Renal cortical epithelial cell (primary cell): ENCODE data around the gene SEMA5B. TPM values are rescaled to one million over a fixed set of nuclear protein-coding genes. Genes with fewer than 3 reads are reported as not detected.

Experiments used
- DNase-seq: peaks from one replicate; pipeline ENCODE4 v3.0.0-alpha.2; 2011; ENCODE audit warnings: low read depth
- total RNA-seq: library from RNA; depleted of rRNA; stranded (reverse); fragments of >200 nt; gene quantifications from 2 replicates; pipeline ENCODE4 v1.2.3, GENCODE V29; 2014

The SEMA5B gene
- total RNA-seq, 1 donor from 2014 or later, result 3.6 TPM

DNA sequence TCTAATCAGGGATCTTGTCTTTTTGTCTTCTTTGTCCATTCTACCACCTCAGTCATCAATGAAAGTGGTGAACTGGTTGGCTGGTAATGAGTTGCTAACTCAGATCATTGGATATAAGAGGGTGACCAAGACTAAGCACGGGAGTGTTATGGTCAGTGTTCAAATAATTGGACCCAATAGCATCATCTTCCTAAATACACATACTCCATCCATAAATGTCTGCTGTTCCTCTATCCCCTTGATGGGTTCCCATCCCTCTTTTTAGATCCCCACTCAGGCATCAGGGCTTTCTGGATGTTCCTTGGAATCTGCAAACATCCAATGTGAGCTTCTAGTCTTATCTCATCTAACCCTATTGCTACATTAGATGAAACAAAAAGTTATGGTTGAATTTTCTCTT is 3.5 kb downstream of the SEMA5B start:
- DNase-seq, result no peak

DNA sequence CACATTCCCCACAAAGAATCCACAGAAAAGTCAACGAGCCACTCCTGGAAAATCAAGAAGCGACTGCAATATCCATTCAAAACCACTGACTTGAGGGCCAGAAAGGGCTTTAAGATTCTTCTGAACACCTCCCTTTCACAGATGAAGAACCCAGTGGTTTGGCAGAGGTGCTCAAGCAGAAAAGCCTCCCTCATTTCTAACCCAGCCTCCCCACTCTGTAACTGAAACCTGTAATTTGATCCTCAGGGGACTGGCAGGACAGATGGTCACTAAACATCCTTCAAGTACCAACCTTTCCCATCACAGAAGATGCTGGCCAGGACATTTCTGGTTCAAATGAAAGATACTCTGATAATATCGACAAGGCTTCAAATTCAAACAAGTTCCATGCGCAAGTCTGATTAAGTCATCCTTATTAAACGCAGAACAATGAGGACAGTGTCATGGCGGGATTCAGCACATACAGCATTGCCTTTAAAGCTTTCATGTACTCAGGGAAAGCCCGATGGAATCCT is 5.5 kb downstream of the SEMA5B start:
- DNase-seq, result no peak

DNA sequence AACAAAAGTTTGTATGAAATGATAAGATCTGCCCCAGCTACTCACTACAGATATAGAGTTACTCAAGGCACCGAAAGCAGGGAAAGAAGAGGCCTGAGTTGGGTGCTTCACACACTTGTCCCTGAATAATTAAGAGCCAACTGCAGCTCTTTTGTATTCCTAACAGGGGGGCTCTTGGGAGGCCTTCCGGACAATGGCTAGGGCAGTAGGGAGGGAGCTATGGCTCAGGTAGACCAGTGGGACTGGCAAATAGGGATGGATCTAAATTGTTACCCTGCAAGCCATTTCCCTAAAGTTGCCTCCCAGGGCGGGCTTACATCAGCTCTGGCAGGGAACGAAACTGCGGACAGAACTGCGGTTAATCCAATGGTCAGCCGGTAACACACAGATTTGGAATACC is 6.2 kb downstream of the SEMA5B start:
- DNase-seq, result no peak

DNA sequence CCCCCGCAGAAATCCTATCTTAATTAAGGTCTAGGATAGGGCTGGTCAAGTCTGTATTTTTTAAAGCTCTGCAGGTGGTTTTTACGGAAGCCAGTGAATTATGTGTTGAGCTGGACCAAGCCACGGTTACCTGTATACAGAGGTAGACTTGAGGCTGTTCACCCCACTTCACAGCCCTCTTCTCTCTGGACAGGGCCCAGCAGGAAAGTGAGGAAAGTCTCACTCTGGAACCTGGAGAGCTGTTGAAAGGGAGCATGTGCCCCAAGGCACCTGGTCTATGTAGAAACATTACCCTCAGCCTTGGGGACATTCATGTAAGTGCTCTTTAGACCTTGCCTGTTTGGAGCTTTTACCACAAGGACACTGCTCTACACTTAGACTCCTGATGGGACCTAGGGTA is 6.9 kb downstream of the SEMA5B start:
- DNase-seq, result no peak

DNA sequence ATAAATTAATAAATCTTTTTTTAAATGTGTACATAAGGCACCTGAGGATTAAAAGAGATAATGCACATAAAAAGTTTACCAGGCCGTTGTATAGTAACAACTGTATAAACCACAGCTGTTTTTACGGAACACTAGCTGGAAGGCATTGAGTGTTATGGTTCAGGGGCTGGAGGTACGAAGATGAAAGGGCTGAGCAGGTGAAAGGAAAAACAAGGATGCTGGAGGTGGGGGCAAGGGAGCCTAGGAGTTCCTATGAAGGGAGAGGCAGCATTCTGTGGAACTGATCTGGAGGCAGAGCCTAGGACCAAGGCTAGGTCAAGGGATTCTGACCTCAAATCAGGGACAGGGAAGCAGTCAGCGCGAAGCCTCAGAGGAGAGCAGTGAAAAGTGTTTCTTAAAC is 8.0 kb downstream of the SEMA5B start:
- DNase-seq, result no peak

DNA sequence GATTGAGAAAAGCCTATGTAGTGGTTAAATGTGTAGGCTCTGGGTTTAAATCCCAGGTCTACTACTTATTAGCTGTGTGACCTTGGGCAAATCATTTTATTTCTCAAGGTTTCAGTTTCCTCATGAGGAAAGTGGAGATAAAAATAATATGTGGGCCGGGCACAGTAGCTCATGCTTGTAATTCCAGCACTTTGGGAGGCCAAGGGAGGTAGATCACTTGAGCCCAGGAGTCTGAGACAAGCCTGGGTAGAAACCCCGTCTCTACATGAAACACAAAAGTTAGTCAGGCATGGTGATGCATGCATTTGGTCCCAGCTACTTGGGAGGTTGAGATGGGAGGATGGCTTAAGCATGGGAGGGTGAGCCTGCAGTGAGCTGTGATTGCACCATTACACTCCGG is 8.4 kb downstream of the SEMA5B start:
- no peak for DNase-seq

DNA sequence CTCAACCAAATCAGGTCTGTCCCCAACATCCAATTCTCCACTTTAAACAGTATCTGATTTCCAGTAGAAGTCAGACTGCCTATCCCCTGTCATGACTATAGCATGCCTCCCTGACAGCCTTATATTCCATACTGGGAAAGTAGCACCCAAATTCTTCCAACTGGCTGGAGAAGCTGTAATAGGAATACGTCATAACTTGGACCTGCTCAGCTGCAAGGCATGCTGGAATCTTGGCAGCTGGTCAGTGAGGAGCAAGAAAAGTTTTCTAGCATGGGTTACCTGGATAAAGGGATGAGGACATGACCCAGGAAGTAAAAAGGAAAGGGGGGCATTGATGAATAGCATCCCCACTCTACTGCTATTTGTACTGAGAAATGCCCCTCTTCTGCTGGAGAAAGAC is 8.9 kb downstream of the SEMA5B start:
- DNase-seq, result no peak

DNA sequence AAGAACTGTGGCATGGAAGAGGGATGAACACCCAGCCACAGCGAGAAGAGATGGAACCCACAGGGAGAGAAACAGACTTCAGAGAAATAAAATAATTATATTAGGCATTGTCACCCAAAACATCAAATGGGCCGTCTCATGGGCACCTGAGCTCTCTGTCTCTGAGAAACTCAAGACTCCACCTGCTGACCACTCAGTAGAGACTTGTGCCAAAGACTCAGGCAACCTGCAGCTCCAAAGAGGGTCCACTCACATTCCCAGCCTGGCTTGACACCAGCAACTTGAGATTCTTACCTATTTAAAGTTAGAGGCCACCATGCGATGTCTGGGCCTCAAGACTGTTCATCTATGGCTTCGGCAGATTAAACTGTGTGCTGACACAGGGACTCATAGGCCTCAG is 12.0 kb downstream of the SEMA5B start:
- DNase-seq, result no peak

DNA sequence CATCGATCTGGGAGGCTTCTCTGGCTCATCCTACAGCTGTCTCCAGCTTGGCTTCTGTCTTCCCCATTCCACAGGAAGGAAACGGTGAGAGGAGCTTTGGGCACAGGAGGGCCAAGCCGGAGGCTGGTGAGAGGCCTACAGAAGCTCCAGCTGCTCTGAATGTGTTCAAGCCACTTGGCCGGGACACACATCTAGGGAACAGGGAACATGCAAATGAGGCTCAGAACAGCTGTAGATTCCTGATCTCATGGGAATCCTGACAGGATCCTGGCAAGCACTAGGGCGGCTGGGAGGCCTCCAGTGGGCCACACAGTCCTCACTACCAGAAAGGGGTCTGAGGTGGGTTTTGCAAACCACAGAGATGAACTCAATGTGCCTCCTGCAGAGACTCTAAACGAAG is 13.7 kb downstream of the SEMA5B start:
- no peak for DNase-seq

DNA sequence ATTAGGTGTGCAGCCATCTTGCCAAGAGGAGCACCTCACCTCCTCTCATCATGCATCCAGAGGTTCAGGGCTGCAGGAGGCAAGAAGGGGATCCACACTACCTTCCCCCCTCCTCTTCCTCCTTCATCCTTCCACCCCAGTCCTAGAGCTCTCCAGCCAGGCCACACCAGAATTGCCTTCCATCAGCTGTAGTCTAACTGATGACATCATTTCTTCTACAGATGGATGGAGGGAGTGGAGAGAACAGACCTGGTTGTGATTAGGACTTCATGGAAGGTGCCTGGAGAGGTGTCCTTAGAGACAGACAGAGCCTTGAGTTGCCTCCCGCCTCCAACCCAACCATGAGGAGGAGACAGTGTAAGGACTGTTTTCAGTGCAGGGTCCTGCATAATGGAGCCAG is 14.9 kb downstream of the SEMA5B start:
- DNase-seq, result no peak

DNA sequence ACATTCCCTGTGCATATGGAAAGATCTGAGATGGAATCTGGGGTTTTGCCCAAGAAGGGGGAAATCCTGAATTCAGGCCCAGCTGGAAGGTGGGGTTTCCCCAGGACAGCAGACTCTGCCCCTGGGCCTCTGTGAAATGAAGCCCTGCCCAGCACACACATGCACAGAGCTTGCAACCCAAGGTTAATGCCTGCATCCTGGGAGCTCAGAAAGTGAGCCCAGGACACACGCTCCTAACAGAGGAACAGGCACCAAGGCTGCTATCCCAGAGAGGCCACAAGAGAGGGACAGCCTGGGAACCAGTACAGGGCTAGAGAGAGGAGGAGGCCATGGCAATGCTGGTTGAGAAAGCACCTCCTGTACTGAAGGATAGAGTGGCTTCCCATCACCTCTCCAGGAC is 16.1 kb downstream of the SEMA5B start:
- DNase-seq, result no peak

DNA sequence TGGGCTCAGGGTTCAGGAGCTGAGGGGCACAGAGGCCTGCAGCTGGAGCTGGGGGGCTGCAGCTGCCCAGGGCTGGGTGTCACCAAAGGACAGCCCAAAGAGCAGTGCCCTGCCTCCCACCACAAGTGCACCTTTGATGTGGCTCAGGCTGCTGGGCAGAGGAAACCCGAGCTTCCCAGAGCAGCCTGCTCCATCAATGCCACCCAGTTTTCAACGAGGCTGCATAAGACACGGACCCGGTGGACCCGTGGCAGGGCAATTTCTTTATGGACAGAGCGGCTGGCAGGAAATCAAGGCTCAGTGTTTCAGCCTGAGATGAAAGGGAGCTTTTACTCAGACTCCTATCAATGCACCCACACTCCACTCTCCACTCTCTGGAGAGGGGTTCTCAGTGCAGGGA is 18.7 kb downstream of the SEMA5B start:
- DNase-seq, result no peak

DNA sequence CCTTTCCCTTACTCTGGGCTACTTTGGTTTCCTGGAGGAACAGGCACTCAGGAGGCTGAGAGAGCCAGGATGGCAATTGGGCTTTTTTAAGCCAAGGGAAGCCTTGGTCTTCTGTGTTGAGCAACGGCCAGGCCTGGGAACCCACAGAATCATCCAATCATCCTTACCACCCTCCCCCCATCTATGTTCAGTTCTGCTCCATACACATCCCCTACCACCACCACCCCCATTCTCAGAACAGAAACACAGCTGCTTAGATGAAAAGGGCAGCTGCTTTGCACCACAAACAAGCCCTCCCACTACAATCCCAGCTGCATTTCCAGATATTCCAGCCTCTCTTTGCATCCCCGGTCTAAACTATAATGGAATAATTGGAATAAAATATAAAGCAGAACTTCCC is 21.0 kb downstream of the SEMA5B start:
- DNase-seq, result no peak

DNA sequence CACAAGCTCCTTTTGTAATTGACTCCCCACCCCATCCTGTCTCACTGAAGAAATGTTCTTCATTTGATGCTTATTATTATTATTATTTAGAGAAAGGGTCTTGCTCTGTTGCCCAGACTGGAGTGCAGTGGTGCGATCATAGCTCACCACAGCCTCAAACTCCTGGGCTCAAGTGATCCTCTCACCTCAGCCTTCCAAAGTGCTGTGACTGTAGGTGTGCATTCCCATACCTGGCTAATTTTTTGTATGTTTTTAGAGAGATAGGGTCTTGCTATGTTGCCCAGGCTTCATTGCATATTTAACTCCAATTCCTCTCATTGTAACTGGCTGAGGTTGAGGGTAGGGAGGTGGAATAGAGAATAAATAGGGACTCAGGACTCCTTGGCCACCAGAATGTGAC is 22.3 kb downstream of the SEMA5B start:
- DNase-seq, result no peak

DNA sequence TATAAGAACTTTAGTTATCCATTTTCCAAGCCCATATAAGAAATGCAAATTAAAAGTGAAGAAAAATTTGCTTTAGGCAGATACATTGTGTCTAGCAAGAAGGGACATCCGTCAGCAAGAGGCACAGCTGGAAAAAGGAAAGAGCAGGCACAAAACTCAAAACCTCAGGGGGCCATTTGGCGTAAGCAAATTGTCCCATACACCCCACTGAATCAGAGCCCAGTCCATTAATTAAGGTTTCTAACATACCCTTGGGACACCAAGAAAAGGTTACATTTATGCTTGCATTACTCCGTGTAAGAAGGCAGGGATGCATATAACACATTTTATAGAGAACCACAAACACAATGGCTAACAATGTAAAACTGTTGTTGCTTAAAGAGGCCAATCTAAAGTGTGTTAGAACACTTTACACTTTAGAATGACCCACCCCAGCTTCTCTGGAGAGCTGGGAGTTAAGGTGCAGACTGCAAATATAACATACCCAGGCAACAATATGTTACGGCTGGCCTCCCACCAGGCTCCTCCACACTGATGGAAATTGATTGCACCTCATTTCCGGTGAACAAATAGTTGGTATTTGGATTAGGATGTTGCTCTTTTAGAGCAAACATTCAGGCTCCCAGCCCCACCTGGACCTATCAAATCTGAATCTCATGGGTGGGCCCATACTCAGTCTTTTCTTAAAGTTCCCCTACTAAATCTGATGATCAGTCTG is 23.2 kb downstream of the SEMA5B start:
- DNase-seq, result no peak

DNA sequence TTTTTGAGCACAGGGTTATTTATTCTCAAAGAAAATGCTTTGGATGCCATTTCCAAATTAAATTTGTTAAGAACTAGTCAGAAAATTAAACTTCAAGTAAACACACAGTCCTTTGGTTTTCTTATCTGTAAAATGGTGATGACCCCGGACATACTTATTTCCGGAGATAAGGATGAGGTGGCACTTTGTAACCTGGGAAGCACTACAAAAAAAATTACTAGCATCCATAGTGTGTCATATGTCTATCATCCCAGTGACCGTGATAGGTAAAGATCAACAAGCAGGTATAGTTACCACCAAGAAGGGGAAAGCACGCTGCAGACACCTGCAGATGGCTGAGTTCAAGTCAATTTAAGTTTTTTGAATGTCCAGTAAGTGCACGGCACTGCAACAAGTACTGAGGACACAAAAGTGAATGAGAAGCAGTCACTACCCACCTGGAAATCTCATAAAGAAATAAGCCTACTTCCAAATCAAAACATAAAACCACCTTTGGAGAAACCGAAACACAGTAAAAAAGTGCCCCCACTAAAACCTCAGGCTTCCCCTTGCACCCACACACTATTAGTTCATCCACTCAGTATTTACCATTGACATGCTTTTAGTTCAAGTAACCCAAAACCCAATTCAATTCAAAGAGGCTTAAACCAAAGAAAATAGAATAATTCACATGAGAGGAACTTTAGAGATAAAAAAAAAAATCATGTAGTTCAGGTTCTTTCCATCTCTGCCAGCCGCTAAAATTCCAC is 24.6 kb downstream of the SEMA5B start:
- DNase-seq, result no peak

DNA sequence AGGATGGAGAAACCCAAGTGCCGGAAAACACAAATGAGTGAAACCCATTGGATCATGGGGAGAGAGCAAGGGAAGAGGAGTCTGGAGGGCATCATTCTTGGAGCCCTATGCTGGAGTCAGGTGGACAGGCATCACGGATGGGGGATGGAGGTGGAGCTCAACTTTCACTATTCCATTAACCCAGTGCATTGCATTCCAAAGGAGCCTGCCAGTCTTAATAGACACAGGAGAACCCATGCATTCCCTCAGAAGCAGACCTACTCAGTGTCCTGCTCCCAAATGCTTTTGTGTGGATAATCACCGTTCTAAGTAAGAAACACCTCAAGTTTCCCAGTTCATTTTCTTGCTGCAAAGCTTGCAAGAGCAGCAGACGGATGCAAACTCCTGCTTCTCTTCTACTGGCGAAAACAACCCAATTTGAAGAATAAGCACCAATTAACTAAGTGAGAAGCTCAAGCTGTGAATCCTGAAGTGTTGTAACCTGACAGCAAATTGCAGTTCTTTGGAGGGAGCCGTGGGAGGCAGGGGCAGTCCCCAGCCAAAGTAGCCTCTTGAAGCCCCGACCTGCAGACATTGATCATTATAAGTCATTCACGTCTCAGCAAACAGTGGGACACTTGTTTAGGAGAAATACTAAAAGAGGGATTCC is 25.3 kb downstream of the SEMA5B start:
- no peak for DNase-seq

DNA sequence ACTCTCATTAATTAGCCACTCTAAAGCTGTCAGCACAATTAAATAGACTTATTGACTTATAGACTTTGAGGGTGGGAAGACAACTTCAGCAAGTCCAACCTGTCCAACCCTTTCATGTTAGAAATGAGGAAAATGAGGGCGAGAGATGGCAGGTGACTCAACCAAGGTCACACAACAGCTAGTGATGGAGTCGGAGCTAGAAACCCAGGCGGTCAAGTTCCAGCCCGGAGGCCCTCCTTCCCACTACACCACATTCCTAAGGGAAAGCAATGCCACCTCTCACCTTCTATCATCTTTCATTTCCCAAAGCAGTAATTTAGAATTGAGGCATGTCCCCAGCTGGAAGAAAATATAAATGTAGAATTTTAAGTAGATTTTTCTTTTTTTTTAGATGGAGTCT is 28.7 kb downstream of the SEMA5B start:
- no peak for DNase-seq

DNA sequence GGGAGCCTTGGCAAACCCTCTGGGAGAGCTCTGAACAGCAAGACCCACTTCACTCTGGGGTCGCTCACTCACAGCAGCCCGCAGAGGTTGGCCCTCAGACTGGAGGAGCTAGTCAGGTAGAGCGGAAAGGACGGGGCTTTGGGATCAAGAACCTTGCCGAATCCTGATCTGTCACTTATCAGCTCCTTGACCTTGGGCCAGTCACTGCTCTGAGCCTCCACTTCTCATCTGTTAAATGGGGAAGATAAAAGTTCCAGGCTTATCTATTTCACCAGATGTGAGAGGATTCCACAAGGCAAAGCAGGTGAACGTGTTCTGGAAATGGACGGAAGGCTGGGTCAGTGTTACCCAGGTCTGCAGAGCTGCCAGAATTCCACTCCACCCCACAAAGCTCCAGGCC is 29.4 kb downstream of the SEMA5B start:
- no peak for DNase-seq

DNA sequence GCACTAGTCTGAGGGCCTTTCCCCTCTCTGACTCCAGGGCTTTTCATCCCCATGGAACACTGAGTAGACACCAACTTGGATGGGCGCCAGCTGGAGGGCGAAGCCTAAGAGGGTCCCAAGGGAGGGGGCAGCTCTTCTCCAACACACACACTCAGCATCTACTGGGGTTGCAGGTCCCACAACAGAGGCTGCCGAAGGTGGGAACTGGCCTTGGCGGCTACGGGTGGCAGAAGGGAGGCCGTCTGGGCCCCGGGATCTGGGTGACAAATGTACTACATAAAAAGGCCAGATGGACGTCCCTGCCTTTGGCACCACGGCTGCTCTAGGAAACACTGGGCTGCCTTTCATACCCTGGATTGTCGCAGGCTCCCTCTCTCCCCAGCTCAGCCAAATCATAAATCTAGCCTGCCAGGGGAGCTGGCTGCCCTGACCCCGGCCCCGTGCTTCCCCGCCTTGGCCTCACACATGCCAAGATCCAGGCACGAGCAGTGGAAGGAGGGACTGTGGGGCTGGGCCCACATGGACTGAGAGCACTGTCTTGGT is 31.5 kb downstream of the SEMA5B start:
- no peak for DNase-seq

DNA sequence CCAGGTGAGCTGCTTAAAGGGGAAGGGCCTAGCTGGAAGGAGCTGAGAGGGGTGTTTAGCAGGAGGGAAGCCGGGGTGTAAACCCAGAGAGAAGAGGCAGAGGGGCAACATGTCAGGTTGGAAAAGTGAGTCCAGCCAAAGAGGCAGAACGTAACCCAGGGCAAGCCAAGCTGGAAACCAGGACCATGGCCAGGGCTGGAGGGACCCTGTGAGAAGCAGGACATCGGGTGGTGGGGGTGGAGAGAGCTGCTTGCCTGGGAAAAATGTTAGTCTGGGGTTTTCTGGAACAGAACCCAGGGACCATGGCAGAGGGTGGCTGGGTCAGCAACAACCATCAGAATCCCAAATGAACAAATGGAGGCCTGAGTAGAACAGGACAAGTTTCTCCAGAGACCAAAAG is 32.6 kb downstream of the SEMA5B start:
- DNase-seq, result no peak

DNA sequence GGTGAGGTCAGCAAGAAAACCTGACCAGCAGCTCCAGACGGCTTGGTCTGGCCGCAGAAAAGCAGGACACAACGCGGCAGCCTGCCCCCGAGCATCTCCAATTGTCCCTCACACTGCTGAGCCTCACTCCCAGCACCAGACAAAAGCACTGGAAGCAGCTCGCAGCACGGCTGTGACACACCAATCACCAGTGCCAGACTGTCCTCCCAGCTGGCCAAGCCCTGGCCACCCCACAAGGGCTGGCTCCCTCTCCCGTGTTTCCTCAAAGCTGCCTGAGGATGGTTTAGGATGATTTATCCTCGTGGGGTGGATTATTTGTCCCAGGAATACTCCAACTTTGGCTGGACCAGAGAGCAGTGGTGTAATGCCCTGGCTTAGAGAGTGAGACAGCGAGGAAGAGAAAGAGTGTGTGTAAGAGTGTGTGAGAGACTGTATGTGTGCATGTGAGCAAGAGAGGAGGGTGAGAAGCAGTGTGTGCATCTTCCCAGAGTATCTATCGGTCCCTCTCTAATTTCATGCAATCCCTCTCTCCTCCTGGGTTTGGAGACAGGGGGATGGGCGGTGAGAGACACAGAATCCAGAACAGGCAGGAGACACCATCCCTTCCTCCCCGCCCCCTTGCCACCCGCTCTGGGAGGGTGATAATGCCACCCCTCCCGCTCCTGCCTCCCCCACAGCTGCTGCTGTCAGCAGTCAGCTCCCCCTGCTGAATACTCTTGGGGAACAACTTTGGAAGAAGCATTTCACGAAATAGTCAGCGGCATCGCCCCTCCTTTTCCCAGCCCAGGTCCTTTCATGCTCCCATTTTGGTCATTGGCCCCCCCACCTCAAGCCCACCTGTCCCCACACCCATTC is 34.2 kb downstream of the SEMA5B start:
- no peak for DNase-seq
